ENCODE data around the gene TMEM30B.
"Not testable (repeated sequence)": the region's sequence is repeated elsewhere in the genome, so short reads cannot be mapped to it uniquely, and the experiment has no call there.

TMEM30B gene, protein sequence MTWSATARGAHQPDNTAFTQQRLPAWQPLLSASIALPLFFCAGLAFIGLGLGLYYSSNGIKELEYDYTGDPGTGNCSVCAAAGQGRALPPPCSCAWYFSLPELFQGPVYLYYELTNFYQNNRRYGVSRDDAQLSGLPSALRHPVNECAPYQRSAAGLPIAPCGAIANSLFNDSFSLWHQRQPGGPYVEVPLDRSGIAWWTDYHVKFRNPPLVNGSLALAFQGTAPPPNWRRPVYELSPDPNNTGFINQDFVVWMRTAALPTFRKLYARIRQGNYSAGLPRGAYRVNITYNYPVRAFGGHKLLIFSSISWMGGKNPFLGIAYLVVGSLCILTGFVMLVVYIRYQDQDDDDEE
- 20.5 reads per million, percentile 47 among the genes with 10 or more reads in this experiment for total RNA-seq

DNA sequence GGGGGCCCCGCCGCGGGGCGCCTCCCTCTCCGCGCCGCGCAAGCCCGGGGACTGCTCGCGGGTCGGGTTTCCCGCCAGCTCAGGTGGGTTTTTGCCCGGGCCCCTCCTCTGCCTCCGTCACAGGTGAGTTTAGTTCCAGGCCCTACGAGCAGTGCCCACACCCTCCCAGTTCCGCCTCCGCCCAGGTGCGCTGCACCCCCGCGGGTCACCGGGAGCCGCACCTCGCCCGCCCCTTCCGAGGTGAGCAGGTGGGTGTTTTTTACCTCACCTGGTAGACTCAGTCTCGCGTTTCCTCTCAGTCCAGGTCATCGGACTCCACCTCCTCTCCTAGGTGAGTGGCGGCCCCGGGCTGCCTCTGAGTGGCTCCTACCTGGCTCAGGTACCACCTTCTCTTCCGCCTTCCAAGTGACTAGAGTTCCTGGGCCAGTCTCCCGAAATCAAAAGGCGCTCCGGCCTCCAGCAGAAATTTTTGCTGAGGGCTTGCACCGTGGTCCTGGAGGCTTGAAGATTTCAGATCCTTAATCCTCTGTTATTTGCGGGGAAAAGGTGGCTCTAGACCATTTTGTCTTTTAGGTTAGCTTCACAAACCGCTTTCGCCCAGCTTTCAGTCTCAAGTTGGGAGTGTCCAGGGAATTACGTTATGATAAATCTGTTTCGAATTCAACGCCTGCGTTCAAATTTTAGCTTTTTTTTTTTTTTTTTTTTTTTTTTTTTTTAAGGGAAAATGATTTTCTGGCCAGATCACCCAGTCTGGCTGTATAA lies at the start of gene TMEM30B:
Gene TMEM30B, minus strand, starts transcription at position 153 of the 762 bp plus-strand sequence. CDS start 191 bp downstream, outside the sequence.
- DNase-seq = peak; percentile 19

DNA sequence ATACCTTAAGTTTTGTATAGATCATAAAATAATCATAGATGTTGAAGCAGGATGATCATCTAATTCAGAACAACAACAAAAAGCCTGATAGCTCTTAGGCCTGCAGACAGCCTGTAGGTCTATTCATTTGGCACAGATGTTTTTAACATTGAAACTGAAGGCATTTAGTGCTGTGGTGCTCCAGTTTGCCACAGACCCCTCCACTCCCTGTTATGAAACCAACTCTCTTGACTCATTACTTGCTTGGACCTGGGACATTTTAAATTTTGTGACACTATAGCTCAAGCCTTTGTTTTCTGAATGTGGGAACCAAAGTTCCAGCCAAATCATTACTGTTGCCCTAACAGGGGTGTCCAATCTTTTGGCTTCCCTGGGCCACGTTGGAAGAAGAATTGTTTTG lies 49.4 kb upstream of the TMEM30B start:
- no peak for DNase-seq

DNA sequence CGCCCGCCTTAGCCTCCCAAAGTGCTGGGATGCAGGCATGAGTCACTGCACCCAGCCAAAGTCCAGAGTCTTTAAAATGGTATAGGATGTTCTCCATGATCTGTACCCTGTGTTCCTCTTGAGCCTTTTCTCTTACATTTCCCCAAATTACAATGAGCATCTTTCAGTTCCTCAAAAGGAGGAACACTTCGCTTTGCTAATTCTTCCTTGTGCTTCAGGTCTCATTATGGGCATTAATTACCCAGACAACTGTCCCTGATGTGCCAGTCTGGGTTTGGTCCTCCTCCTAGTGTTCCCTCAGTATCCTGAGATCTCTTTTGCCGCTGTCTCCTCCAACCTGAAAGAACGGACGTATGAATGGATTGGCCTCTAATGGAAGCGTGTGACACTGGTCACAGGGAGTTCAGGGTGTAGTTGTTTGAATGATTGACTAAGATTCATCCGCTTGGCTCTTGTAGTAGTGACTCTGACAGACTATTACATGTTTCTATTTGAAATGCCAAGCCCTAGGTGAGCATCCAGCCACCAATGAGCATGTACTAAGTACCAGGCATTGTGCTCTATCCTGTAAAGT lies 48.4 kb upstream of the TMEM30B start:
- no peak for DNase-seq

DNA sequence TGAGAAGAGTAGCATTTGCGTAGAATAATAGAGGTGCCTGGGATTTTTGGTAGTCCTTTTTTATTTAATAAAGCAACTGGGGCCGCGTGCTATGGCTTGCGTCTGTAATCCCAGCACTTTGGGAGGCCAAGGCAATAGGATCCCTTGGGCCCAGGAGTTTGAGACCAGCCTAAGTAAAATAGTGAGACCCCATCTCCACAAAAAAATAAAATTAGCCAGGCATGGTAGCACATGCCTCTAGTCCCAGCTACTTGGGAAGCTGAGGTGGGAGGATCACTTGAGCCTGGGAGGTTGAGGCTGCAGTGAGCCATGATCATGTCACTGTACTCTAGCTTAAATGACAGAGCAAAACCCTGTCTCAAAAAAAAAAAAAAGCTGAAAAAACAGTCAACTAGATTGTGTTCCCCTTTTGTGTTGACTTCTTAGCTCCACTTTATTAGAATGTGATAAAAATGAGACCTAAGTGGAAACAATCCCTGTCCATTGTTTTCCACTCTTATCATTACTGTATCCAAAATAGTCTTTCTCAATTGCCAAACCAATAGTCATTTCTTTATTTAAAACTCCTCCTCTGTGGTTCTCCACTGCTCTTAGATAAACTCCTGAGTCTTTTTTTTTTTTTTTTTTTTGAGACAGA lies 47.6 kb upstream of the TMEM30B start:
- no peak for DNase-seq

DNA sequence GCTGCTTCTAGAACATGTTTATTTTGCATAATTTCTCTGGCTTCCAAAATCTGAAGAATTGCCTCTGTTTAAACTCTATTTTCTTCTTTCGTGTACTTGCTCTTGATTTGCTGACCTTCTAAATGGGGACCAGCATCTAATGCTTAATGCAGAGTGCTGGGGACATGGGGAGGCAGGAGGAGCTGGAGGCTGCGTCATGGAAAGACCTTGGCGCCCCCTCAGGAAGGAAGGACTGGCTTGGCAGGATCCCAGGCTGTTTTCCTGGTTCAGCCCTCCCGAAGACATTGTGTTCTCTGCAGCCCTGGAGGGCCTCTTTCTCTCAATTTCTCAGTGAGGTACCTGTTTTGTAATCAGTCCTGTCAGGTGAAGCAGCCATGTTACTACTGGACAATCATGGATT lies 45.7 kb upstream of the TMEM30B start:
- no peak for DNase-seq

DNA sequence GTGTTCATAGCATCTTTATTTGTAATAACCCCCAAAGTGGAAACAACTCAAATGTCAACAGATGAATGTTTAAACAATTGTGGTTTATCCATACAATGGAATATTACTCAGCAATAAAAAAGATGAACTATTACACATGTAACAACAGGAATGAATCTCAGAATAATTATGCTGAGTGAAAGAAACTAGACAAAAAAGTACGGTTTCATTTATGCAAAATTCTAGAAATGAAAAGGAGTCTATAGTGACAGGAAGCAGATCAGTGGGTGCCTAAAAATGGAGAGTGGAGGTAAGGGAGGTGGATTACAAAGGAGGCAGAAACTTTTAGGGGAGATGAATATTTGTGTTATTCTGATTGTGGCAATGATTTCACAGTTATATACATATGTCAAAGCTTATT lies 45.0 kb upstream of the TMEM30B start:
- no peak for DNase-seq

DNA sequence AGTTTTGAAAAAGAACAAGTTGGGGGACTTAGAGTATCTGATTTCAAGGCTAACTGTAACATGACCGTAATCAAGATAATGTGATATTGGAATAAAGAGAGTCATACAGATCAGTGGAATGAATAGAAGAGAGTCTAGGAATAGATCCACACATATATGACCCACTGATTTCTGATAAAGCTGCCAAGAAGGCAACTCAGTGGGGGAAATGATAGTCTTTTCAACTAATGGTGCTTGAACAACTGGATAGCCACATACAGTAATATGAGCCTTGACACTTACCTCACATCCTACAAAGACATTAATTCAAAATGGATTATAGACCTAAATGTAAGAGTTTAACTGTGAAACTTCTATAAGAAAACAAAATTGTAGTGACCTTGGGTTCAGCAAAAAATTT lies 44.0 kb upstream of the TMEM30B start:
- DNase-seq = no peak

DNA sequence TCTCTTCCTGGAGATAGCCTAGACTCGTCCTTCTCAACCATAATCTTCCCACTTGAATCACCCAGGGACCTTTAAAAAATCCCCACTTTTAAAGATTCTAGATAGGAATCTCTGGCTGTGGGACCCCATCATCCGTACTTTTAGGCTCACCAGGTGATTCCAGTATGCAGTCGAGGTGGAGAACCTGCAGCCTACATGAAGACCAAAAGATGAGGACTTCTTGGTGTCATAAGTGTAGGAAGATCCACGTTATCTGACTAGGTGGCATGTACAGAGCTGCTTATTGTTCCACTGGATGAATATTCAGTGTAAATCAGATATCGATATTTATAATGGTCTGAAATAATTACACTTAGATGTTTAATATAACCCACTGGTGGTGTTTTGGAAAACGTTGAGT lies 42.8 kb upstream of the TMEM30B start:
- DNase-seq = no peak

DNA sequence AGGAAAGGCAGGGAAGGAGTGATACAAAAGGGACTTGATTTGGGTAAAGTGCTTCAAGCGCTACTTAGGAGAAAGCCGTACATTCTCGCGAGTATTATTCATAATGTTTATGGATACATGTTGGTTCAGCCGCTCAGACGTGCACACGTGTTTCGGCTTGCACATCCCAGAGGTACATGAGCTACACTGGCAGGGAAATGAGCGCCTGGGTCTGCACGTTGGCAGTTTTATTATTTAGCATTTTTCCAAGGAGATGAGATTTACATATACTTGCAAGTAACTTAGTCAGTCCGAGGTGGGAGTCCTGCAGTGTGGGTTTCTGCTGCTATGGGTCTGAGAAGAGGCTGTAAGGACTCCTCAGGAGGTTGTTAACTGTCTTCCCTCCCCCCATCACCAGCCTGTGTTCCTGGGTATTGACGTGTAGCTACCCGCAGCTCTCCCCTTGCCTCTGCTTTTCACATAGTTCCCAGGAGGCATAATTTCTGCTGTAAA lies 41.7 kb upstream of the TMEM30B start:
- peak; percentile 28 for DNase-seq

DNA sequence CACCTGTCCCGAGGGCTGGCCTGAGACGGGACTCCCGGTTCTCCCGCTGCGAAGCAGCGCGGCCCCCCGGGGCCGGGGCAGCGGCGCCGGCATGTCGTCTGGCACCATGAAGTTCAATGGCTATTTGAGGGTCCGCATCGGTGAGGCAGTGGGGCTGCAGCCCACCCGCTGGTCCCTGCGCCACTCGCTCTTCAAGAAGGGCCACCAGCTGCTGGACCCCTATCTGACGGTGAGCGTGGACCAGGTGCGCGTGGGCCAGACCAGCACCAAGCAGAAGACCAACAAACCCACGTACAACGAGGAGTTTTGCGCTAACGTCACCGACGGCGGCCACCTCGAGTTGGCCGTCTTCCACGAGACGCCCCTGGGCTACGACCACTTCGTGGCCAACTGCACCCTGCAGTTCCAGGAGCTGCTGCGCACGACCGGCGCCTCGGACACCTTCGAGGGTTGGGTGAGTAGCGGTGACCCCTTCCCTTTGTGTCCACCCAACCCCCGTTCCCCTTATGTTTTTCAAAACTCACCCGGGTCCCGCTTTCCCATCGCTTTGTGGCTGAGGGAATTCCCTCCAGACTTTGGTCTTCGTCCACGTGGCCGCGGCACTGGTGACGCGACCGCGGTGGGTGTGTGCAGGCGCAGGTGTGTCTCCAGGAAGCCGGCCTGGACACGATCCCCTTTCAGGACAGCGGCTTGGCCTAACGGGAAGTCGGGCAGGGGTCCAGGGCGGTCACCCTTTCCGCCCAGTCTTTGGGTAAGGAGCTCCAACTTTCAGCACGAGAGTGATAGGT lies 41.1 kb upstream of the TMEM30B start:
- no peak for DNase-seq

DNA sequence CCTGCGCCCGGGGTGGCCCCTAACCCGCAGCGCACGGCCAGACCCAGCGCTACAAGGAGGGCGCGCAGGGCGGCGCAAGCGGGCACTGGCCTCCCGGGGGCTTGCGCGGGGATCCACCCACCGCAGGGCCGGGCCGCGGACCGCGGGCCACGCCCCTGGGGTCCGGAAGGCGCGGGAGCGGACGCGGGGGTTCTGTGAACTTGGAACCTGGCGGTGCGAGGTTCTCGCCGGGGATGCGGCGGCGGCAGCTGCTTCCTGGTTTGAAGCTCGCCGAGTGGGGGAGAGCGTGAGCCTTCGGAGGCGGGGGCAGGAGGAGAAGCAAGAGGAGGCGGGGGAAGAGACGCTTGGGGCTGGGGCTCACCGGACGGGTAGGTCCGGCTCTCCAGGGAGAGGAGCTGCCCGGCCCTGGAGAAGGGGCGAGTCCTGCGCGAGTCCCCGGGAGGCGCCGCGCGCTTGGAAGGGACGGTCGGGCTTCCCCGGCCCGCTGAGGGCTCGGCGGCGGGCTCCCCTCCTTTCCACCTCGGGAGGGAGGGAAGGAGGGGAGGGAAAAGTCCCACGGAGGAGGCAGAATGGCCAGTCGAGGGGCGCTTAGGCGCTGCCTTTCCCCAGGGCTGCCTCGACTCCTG lies 40.4 kb upstream of the TMEM30B start, which contains the start of gene PRKCH:
Gene PRKCH, plus strand, starts transcription at position 195 of the 626 bp plus-strand sequence. CDS start 523 bp downstream, outside the sequence.
- peak; percentile 80 for DNase-seq

DNA sequence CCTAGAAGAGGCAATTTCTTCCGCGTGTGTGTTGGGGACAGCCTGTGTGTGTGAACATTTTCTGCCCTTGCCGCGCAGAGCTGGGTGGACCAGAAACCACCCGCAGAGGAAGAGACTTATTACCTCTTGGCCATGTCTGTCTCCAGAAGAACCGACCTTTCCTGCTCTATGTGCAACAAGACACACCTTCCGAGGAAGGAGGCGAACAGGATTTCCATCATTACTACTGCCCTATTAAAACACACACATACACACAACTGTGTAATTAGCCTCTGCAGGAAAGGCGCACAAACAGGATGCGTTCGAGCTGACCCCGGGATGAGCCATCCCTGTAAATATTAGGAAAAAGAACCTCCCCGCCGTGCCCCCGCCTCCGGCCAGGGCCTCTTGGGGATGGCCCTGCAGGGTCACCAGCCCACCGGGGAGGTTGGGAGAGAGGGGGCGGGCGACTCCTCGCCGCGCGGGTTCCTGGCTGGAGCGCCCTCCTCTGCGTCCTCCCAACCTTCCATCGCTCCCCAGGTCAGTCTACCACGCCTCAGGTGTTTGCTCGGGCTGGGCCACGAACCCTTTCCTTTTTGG lies 39.8 kb upstream of the TMEM30B start:
- no peak for DNase-seq

DNA sequence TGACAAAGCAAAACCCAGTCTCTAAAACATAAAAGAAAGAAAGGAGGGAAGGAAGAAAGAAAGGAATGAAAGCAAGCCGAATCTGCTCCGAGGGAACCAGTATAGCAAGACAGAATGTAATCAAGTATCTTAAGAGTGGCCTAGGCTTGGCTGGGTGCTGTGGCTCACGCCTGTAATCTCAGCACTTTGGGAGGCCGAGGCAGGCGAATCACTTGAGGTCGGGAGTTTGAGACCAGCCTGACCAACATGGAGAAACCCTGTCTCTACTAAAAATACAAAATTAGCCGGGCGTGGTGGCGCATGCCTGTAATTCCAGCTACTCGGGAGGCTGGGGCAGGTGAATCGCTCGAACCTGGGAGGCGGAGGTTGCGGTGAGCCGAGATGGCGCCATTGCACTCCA lies 39.0 kb upstream of the TMEM30B start:
- not testable (repeated sequence) for DNase-seq

DNA sequence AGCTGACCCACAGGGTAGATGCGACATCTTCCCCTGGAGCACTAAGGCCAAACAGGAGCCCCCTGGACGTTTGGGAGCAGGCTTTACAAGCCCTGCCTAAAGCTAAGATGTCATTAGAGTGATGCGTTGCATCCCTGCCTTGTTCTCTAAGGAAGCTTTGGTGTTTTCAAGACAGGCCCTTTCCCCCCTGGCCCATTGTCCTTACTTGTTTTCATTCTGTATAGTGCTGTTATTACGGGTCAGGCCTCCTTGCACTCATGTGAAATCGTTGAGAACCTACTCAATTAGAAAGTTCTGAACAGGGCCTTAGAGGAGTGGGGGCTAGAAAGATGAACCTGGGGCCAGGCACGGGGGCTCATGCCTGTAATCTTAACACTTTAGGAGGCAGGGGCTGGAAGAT lies 38.6 kb upstream of the TMEM30B start:
- DNase-seq = no peak

DNA sequence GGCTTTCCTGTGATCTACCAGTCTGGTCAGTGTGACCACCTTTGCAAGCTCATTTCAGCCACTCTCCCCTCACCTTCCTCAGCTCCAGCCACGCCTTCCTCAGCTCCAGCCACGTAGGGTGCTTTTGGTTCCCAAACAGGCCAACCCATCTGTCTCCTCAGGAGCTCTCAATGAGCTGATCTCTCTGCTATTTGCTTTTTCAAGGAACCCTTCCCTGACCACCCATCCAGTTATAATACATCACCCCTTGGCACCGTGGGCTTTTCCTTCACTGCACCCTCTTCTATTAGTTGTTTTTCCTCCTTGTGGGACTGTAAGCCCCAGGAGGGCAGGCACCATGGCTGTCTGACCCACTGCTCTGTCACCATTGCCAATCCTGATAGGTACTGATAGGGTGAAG lies 37.9 kb upstream of the TMEM30B start:
- DNase-seq = no peak

DNA sequence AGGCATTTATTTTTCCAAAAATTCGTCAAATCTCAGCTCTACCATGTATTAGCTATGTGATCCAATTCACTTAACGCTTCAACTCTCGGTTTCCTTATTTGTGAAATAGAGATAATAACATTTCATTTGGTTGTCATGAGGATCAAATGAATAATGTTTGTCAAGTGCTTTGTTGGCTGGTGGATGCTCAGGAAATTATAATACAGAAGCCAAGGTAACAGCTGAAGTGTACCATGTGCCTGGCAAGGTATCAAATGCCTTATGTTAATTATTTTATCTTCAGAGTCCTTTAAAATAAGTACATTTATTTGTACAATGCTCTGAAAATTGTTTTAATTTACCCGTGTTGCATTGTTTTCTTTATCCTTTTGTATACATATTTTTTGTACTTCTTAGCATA lies 34.2 kb upstream of the TMEM30B start:
- no peak for DNase-seq

DNA sequence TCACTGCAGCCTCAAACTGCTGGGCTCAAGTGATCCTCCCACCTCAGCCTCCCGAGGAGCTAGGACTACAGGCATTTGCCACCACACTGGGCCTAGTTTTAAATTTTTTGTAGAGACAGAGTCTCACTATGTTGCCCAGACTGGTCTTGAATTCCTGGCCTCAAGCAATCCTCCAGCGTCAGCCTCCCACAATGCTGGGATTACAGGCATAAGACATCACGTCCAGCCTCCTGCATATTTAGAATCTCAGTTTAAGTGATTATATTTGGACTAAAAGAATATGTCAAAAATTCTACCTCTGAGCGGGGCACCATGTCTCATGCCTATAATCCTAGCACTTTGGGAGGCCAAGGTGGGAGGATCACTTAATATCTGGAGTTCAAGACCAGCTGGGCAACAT lies 27.6 kb upstream of the TMEM30B start:
- DNase-seq = not testable (repeated sequence)

DNA sequence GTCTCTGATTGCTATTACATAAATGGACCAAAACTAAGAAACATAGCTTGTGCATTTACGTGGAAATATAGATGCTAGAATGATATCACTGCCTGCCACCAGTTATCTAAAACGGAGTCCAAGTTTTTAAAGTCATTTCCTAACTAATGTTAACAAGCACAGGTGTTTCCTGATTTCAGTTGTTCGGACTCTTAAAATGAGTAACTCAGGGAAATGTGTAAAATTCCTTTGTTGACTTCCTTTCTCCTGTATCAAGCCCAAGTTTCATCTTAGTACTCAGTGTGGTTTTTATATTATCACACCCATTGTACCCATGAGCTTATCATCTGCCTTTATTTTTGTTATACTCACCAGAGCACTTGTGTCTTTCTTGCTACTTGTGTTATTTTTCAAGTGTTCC lies 27.1 kb upstream of the TMEM30B start:
- DNase-seq = no peak

DNA sequence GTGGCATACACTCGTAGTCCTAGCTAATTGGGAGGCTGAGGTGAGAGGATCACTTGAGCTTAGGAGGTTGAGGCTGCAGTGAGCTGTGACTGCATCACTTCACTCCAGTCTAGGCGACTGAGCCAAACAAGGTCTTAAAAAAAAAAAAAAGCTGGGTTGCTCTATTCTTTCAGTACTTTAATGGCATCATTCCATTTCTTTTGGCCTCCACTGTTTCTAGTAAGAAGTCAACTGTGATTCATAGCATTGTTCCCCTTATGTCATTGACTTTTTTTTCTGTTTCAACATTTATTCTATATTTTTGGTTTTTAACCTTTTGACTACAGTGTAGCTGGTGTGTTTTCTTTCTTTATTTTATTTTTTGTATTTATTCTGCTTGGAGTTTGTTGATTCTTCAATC lies 23.6 kb upstream of the TMEM30B start:
- DNase-seq = no peak

DNA sequence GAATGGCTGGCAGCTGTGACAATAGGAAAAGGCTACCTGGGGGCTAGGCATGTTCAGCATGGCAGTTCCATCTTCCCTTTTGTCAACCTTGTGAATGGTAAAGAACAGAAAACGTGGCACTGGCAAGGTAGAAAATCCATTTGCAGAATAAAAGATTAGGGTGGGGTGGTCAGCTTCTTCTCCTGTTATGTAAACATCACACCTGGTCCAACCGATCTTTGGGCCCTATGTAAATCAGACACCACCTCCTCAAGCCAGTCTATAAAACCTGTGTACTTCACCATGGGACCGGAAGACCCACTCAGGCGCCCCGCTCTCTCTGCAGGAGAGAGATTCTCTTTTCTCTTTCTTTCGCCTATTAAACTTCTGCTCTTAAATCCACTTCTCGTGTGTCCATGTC lies 19.6 kb upstream of the TMEM30B start:
- no peak for DNase-seq

DNA sequence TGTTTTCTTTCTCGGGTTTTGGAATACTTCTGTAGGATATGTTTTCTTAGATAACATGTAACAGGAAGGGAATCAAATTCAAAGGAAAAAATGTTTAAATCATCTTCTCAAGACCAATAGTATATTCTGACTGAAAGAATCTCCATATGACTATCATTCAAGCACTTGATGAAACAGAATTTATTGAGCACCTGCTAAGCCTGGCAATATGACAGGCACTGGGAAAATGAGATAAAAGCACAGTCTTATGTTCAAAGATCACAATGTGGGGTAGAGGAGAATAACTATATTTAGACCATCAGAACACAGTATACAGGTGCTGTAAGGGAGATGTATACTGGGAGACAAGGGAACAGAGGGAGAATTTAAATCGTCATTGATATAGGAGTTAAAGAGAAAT lies 19.1 kb upstream of the TMEM30B start:
- DNase-seq = no peak
